GM13977 (cell line): Measurements from ENCODE around the gene DAP.

Source experiments
- DNase-seq: peaks from one replicate; pipeline ENCODE4 v3.0.0; 2012; ENCODE audit warnings: low spot score
- CTCF ChIP-seq: IDR thresholded peaks from 2 replicates; pipeline ENCODE4 v1.5.1; 2012; ENCODE audit warnings: mild to moderate bottlenecking, control low read depth; ENCODE audit not compliant: insufficient read depth; ENCODE audit errors: extremely low read depth, missing control alignments
- in situ Hi-C: fragments of 300-500 bp; cut with MboI; formaldehyde crosslinking; loops from one replicate; pipeline ENCODE4 v1.12.0; 2022; ENCODE audit warnings: low sequenced_read_pairs, low pct_unique_long_range_greater_than_20kb, mixed read lengths, inconsistent platforms; ENCODE audit not compliant: unreplicated experiment

The DAP gene

GRCh38 chr5:10695055-10695649 is 65.9 kb downstream of the DAP start:
- in situ Hi-C loops: no loop called here
- TF ChIP-seq CTCF: peak; percentile 85
- DNase-seq: peak; percentile 56

- in situ Hi-C loops: no loop called here
Observed at GRCh38 chr5:10691826-10692785, 68.9 kb downstream of the DAP start.

GRCh38 chr5:10690460-10691440 is 70.3 kb downstream of the DAP start:
- no peak for DNase-seq
- TF ChIP-seq CTCF: no peak
- in situ Hi-C loops: no loop called here

More at GRCh38 chr5:10691826-10692785, 68.9 kb downstream of the DAP start:
- DNase-seq: no peak
- no peak for TF ChIP-seq CTCF

DNA sequence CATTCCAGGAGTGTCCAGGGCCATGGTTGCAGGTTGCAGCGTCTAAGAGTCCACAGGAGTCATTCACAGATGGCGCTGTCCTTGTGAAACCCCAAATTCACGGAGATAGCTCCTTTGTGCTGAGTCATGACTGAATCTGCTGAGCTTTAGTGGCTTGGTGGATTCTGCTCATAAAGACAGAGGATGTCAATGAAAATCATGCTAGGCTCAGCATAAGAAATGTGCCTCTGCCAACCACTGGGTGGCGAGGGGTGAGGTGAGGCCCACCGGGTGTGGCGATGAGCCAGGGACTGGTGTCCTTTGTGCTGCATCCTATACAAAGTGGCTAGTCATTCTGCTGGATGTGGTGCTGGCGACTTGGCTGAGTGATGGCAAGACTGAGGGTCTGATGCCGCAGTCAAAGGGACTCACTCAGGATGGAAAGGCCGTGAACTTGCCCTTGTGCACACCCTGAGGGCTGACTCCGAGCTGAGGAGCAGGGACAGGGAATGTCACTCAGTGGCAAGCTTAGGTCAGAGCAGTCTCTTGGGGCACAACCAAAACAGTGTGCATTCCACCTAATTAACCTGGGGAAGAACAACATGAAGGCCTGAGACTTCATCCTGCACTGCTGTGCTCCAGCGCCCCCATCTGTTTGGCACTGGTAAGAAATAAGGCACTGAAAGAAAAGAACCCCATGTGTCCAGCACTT is 71.5 kb downstream of the DAP start:
- TF ChIP-seq CTCF: peak; percentile 63
- DNase-seq: peak; percentile 48
- in situ Hi-C loops: no loop called here

DNA sequence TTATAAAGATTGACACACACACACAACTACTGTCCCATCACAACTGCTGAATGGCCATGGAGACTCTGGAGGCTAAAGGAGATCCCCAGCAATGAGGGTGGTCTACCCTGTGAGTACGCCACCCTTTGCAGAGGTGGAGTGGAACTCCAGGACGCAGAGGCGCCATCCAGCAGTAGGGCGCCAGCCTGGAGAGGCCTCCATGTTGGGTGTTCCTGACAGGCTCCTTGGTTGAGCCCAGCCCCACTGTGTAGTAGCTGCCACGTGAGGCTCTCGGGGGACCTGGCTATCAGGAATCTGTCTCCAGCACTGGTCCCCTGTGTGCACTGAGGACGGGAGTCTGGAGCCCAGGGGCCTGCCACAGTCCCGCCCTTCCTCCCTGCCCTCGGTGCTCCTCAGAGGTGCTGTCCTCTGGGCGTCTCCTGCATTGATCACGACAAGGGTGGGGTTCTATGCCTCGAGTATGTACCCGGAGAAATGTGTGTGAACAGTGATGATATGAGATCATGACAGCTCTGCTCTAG is 72.3 kb downstream of the DAP start:
- in situ Hi-C loops: no loop called here
- DNase-seq: no peak
- no peak for TF ChIP-seq CTCF
